Activated CD4-positive, alpha-beta T cell treated with anti-CD3 and anti-CD28 coated beads, Interleukin-2, amount 50 U/mL, for 24 hours (primary cell): ENCODE measurements around the gene PDK4.
"Not testable (repeated sequence)": the region's sequence is repeated elsewhere in the genome, so short reads cannot be mapped to it uniquely, and the experiment has no call there.

Experiments used
- DNase-seq, 2 donors: peaks; one replicate each; pipeline ENCODE4 v3.0.0-alpha.2; 2020; ENCODE audit warnings: low read depth in 1 of 2, low spot score in 1 of 2

Gene PDK4

DNA sequence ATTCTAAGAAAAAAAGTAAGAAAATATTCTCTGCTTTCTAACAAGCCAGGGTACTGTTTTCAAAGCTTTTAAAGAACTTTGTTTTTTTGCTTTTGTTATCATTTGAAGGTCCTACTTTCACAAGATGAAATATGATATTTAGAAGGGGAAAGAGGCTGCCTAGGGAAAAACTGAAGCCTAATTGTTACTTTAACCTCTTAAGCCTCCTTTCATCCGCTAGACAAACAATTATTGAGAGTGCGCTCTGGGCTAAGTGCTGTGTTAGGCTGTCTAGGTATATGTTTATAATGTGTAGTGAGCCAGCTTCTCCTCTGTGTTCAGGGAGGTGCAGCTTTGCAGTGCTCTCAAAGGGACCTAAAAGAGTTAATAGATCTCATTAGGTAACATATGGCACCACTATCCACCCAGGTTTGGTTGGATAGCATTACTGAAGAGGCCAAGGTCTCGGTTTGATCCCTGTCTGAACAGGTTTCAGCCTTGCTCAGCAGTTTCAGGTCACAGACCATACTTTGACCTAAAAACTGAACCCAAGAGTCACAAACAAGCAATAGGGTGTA, 17.9 kb downstream of the PDK4 start:
- DNase-seq: no peak

DNA sequence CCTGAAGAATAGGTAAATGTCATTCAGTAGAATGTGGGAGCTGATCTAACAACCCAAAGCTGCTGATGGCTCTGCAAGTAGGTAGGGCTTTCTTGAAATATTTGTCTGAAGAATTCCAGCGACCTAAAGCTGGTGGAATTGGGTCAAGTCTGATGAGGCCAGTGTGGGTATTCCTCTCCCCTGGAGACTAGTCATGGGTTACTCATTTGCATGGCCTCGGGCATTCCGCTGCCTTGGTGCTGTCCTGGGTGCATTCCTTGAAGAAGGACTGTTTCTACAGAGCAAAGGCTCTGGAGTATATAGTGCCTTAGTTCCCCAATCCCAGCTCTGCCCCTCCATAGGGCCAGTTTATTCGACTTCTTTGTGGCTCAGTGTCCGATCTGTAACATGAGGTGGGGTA, 19.2 kb downstream of the PDK4 start:
- DNase-seq: no peak

DNA sequence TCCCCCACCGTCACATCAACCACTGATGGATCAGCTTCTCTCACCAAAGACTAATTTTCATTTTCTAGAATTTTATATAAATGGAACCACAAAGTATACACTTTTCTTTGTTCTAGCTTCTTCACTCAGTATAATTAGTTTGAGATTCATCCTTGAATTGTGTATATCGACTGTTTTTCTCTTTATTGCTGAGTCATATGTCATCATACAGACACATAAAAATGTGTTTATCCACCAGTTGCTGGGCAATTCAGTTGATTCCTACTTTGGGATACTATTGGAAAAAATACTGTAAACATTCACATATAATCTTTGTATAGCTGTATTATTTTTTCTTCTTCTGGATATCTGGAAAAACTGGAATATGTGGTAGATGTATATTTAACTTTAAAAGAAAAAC, 26.6 kb downstream of the PDK4 start:
- DNase-seq: no peak

DNA sequence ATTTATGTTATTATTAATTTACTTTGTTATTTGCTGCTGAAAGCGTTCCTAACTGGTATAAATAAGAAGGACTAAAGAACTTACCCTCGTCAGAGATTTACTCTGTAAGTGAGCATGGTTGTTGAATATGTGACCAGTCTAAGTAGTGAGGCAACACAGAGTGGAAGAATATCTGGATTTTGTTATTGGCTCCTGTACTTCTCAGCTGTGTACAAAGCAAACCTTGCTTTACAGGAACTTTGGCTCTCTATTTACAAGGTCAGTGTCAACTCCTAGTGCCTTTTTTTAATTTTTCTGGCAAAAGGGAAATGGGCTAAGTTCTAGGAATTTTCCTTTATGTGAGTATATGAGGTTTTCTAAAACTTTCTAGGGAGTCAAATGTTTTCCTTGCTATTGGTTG, 35.6 kb downstream of the PDK4 start:
- no peak for DNase-seq

DNA sequence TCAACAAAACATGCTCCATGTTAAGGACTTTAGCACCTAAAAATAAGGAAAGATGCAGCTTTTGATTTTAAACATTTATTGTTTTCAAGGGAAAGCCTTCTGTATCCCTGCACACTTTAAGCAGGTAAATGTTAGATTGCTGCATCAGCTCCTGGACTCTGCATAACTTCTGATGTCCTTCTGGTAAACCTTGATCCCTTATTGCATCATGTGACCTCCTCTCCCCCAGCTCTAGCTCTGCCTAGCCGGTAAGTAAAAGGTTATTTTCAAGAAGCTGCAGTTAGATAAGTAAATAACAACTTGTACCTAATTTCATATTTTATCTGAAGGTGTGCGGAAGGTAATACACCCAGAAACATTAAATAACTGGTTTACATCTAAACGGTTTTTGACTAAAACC, 37.5 kb downstream of the PDK4 start:
- no peak for DNase-seq

DNA sequence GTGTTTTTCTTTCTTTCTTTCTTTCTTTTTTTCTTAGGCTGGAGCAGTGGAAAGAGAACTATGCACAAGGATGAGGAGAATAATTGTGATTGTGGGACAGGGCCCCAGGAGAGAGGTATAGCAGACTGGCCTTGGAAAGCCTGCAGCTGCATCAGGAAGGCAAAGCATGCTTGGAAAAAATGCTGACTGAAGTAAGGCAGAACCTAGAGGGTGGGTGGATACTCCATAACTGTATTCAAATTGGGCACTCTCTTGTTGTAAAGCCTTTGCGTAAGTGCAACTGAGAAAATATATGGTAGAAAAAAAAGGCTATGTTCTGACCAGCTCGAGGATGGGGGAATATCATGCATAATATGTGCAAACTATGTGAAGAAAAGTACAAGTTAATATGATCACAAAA, 39.5 kb downstream of the PDK4 start:
- no peak for DNase-seq

DNA sequence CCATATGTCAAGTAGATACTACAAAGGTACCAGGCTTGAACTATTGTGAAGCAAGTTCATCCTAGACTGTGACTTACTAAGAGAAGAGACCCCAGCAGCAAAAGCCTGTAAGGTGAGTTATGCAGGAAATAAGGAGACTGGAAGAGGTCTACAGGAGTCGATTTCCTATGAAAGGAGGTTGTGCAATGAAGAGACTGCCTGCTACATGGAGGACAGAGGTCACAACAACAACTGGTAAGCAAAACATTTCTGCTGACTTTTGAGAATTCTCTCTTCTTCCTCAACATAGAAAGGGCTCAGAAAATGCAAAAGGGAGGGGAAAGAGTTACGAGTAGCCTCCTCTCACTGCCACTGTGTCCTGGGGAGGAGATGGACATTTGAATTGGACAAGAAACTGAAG, 42.4 kb downstream of the PDK4 start:
- no peak for DNase-seq

DNA sequence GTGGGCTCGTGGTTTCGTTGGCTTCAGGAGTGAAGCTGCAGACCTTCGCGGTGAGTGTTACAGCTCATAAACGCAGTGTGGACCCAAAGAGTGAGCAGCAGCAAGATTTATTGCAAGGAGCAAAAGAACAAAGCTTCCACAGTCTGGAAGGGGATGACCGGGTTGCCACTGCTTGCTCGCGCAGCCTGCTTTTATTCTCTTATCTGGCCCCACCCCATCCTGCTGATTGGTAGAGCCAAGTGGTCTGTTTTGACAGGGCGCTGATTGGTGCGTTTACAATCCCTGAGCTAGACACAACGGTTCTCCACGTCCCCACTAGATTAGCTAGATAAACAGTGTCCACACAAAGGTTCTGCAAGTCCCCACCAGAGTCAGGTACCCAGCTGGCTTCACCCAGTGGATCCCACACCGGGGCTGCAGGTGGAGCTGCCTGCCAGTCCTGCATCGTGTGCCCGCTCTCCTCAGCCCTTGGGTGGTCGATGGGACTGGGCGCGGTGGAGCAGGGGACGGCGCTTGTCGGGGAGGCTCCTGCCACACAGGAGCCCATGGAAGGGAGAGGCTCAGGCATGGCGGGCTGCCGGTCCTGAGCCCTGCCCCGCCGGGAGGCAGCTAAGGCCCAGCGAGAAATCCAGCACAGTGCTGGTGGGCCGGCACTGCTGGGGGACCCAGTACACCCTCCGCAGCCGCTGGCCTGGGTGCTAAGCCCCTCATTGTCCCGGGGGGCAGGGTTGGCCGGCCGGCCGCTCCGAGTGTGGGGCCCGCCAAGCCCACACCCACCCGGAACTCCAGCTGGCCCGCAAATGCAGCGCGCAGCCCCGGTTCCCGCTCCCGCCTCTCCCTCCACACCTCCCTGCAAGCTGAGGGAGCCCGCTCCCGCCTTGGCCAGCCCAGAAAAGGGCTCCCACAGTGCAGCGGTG, 44.0 kb downstream of the PDK4 start:
- not testable (repeated sequence) for DNase-seq

DNA sequence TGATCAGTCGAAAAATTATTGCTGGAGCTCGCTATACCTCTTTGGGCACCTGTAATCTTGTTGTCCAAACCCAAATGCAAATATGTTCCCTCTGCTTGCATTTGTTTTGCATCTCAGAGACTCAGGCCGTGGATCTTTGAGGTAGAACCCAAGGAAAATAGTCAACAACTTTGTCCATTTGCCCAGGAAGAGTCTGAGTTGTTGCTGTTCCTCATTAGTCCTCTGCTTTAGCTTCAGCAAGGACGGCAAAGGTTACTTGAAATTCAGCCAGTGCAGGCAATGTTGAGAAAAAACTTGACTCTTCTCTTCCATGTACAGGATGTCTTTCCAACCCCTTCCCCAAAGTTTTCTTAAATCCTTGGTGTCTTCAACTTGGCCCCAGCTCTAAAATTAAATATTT, 45.8 kb downstream of the PDK4 start:
- DNase-seq: no peak

DNA sequence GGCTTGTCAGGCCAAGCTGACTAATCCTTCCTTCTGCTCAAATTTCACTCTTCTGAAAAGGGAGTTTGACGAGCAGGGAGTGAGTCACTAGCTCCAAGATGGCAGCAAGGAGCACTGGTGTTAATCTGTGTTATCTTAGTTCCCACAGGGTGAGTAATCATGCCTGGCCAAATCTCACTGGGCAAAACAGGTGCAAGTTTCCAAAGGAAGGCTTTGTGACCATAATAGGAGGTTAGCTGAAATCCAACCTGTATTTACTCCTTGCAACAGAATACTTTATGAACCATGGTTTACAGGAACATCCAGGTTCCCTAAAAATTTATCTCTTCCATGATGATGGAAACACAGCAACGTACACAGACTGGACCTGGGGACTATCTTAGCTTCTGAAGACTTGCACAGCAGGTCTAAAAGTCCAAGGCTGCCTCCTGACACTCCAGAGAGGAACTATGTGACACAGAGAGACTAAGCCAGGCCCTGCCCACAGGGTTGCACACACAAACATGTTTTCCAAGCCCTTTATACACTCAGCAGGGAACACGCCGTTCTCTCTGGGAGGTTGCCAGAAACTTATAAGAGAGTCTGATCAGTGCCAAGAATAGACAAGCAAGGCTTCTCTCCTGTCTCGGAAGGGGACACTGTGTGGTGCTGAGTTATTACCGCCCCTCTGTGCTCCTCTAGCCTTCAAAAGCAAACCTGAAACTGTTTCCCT, 46.3 kb downstream of the PDK4 start:
- DNase-seq: no peak

DNA sequence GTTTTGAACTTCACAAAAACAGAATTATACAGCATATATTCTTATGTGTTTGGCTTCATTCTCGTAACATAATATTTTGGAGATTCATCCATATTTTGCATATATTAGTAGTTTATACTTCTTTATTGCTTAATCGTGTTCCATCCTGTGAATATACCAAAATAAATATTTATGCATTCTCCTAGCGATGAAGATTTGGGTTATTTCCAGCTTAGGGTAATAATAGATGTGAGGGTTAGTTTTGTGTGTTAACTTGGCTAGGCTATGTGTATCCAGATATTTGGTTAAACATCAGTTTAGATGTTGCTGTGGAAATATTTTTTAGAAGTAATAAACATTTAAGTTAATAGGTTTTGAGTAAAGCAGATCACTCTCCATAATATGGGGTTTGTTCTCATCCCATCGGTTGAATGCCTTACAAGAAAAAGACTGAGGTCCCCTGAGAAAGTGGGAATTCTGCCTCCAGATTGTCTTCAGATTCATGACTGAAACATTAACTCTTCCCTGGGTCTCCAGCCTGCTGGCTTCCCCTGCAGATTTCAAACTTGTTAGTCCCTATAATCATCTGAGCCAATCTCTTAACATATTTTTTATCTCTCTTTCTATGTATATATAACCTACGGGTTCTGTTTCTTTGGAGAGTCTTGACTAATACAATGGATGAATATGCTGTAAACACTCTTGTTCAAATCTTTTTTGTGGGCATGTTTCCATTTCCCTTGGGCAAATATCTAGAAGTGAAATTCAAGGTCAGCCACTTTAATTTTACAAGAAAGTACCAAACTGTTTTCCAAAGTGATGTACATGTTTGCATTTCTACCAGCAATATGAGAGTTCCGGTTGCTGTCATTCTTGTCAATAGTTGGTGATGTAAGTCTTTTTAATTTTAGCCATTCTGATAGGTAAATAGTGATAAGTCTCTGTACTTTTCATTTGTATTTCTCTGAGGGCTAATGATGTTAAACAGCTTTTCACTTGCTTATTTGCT, 48.7 kb downstream of the PDK4 start:
- DNase-seq: no peak

DNA sequence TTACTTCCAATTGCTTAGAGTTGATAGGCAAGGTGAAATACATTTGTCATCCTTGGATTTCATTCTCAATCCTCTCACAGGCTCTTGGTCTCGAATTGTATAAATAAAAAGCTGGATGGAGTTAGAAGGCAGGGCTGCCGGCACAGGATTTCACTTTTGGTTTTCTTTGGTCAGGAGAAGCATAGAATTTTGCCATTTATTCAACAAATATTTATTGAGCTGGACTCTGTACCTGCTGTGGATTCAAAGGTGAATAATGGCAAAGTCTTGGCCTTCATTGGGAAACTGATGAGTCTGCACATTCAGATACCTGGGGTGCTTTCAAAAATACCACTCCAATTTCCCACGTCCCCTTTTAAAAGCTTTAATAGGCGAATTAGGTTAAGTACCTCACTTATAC, 49.7 kb downstream of the PDK4 start:
- no peak for DNase-seq

DNA sequence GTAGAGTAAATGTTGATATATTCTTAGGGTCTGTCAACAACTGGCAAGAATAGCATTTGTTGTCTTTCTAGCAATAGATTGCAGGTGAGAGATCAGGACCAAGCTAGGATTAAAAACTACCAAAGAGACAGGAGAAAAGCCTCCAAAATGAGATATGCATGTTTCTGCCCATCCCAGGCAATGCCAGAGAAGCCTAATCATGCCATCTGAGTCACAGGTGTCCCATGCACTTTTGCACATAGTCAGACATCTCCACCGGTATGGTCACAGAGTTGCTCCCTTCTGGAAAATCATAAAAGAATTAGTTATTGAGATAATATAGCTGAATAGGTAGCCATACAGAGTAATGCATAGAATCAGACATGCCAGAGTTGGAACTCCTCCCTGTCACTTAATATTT, 50.6 kb downstream of the PDK4 start:
- no peak for DNase-seq

DNA sequence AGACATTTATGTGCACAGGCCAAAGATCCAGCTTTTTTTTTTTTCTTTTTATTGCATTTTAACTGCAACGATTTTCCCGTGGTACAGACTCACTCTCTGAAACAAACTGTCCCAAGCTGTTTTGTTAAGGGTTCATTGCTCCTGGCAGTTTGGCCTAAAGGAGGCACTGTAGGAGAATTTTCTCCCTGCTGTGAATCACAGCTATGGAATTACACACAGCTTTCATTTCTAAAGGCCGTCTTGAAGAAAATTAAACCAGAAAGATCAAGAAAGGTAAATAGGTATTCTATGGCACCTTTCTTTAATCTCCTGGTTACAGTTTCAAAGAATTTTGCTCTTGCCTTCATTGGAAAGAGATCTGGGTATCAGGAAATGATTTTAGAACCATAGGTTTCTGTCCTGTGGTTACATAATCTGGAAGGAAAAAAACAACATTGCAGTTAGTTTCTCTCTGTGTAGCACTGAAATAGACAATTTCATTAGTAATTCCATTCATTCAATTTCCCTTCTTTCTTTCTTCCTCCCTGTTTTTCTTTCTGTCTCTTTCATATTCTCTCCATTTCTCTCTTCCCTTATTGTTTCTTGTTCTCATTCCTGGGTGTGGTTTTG, 51.2 kb downstream of the PDK4 start:
- no peak for DNase-seq

DNA sequence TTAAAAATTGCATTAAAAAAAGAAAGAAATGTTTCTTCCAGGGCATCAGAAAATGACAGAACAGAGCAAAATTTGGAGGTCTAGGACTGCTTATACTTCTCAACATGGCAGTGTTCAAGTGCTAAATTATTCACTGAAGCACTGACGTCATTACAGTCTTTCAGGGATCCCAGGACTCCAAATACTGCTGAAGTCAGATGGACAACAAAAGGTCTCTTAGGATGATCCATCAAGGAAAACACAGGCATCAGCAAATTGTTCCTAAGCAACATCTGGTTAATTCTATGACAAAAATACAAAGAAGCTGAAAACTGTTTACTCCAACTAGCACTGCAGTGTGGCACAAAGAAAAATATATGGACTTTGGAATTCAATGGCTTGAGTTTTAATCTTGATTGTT, 52.1 kb downstream of the PDK4 start:
- no peak for DNase-seq

DNA sequence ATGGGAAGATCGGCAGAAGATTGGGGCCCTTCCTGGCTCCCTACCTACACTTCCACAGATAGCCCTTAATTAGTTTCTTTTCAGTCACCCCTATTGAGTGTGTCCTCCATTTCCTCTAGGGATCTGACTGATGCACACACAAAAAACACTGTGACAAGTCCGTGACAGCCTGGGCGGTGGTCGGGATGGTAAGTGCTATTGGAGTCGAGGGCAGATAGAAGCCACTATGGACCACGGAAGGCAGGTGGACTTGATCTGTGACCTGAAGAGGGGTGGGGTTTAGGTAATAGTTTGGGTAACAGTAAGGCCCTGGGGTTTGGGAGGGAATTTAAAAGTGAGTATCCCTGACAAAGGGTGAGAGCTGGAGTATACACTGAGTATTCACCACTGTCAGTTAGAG, 53.0 kb downstream of the PDK4 start:
- no peak for DNase-seq

DNA sequence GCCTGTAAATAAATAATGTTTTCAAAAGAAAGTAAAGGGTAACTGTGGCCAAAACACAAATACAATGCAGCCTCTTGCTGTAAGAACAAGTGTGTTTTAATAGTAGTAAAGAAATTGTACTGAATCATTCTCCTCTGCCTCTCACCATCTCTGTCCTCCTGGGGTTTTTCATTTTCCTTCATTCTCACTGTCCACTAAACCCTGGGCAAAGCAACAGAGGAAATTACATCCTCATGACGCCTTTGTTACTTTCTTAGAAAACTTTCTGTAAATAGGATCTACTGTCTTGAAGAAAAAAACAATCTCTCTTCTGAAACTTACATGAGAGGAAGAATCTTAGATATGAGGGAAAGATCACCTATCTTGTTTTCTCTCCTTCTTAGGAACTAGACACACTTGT, 56.0 kb downstream of the PDK4 start:
- DNase-seq: no peak

DNA sequence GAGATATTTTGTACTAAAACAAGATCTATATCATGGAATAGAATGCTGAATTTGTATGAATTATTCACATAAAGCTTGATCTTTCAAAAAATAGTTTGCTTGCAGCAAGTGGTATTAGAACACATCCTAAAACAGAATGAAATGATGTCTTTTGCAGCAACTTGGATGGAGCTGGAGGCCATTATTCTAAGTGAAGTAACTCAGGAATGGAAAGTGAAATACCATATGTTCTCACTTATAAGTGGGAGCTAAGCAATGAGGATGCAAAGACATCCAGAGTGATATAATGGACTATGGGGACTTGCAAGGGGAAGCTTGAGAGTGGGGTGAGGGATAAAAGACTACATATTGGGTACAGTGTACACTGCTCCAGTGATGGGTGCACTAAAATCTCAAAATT, 56.9 kb downstream of the PDK4 start:
- no peak for DNase-seq

DNA sequence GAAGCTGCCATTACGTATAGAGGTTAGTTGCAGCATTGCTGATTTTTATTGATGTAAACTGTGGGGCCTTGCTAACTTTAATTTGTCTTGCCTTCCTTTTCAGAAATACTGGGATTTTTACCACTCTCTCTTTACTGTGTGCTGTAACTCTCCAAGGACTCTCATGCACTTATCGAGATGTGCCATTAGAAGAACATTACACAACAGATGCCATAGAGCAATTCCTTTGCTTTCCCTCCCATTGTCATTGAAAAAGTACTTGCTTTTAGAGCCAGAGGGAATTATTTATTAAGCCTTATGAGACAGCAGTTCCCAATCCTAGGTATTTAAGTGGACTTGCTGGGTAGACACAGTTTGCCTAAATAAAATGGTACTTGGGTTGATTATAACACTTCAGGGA, 58.8 kb downstream of the PDK4 start:
- DNase-seq: no peak

DNA sequence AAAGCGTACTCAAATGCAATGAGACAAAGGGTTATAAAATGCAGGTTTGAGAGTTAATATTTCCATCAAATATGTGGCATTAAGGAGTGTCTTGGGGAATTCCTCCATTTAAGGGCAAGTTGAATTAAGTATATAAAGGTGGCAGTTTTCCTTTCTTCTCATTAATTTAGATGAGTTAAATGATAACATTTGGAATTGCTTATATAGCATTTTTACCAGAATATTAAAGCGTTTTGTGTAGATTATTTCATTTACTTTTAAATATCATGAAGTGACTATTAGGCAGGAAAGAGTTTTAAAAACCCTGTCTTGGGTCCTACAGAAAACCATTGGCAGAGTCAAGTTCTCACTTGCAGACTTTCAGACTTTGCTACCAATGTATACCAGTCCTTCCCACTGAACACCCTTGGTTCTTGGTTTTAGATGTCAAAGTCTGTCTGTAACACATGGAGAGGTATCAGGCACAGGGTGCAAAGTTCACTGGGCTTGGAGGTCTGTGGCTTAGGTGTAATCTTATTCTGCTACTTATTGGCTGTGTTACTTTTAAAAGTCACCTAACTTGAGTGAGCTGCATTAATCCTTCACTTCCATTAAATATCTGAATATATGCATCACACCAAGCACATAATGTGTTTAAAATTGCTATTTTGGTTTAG, 59.5 kb downstream of the PDK4 start:
- DNase-seq: no peak
